Measurements from ENCODE around the gene TMIGD1. TPM values are rescaled to one million over a fixed set of nuclear protein-coding genes. Genes with fewer than 3 reads are reported as not detected.

The TMIGD1 gene
- not detected in 5 replicates for total RNA-seq (2022; extraction: Qiagen RNA extraction)

GRCh38 chr17:30333503-30334360 is at the start of gene TMIGD1:
TSS of gene TMIGD1 (minus strand) at chr17:30334057. CDS start at chr17:30332133, 1,924 bp downstream.

GRCh38 chr17:30378825-30379302 is 45.0 kb upstream of the TMIGD1 start, which contains the start of gene CPD:
TSS of gene CPD (plus strand) at chr17:30378927. CDS start at chr17:30378981, 54 bp downstream.

GRCh38 chr17:30291543-30292285 is 42.1 kb downstream of the TMIGD1 start, which contains the start of gene BLMH:
TSS of gene BLMH (minus strand) at chr17:30291944. CDS start at chr17:30291819, 125 bp downstream.

Other genes with a start within 250 kb of the TMIGD1 start
- 27.4 to 38.2 TPM (median 29.8 TPM) in 5 replicates for gene NSRP1, start 217.2 kb downstream of the TMIGD1 start, total RNA-seq (2022; extraction: Qiagen RNA extraction)
- 0.04 TPM in 1 of 5 replicates, not detected in the others for gene SLC6A4, start 98.4 kb downstream of the TMIGD1 start, total RNA-seq (2022; extraction: Qiagen RNA extraction)
- 39.3 to 48.9 TPM (median 44.6 TPM) in 5 replicates for gene BLMH, start 42.1 kb downstream of the TMIGD1 start, total RNA-seq (2022; extraction: Qiagen RNA extraction)
- 19.9 to 37.6 TPM (median 29.6 TPM) in 5 replicates for gene CPD, start 44.9 kb upstream of the TMIGD1 start, total RNA-seq (2022; extraction: Qiagen RNA extraction)
- gene GOSR1, start 143.4 kb upstream of the TMIGD1 start, total RNA-seq (2022; extraction: Qiagen RNA extraction), result 33.2 to 45.2 TPM (median 37.9 TPM) in 5 replicates

Measured in A549 treated with Mapracorat at 1 μM for 4 hours (cell line).